ENCODE data around the gene ICE1. TPM values are rescaled to one million over a fixed set of nuclear protein-coding genes. Genes with fewer than 3 reads are reported as not detected.

Gene ICE1
- total RNA-seq, 1 donor from 2014 or later, result 56.5 TPM

- no peaks in the 10 kb centered on the region for H3K4me1 Mint-ChIP-seq (ENCODE audit: low read depth, unreplicated experiment)
- peaks cover 2% of the 10 kb centered on the region for H3K9me3 Mint-ChIP-seq (ENCODE audit: unreplicated experiment)
- no peak for DNase-seq
- H3K4me3 Mint-ChIP-seq (ENCODE audit: unreplicated experiment), result no peak overlapping the region
- no peaks in the 10 kb centered on the region for H3K27me3 Mint-ChIP-seq (ENCODE audit: unreplicated experiment)
- H3K36me3 Mint-ChIP-seq (ENCODE audit: unreplicated experiment), result no peaks in the 10 kb centered on the region
- no peak for TF ChIP-seq CTCF (IDR thresholded peaks at IDR 0.05; ENCODE audit: partially characterized antibody, unreplicated experiment)
- no peak overlapping the region for H3K27ac Mint-ChIP-seq (ENCODE audit: unreplicated experiment)
These were observed 58.1 kb downstream of the ICE1 start for GRCh38 chr5:5480481-5481111.

GRCh38 chr5:5481206-5481605 is 58.7 kb downstream of the ICE1 start:
- Mint-ChIP-seq H3K27me3 (ENCODE audit: unreplicated experiment) (no peaks in the 10 kb centered on the region), H3K27ac (ENCODE audit: unreplicated experiment) (no peak overlapping the region), H3K4me3 (ENCODE audit: unreplicated experiment) (no peak overlapping the region), H3K9me3 (ENCODE audit: unreplicated experiment) (peaks cover 2% of the 10 kb centered on the region), H3K36me3 (ENCODE audit: unreplicated experiment) (no peaks in the 10 kb centered on the region), H3K4me1 (ENCODE audit: low read depth, unreplicated experiment) (no peaks in the 10 kb centered on the region)
- no peak for TF ChIP-seq CTCF (IDR thresholded peaks at IDR 0.05; ENCODE audit: partially characterized antibody, unreplicated experiment)
- DNase-seq, result no peak

- TF ChIP-seq CTCF (IDR thresholded peaks at IDR 0.05; ENCODE audit: partially characterized antibody, unreplicated experiment), result no peak
- Mint-ChIP-seq H3K36me3 (ENCODE audit: unreplicated experiment) (no peaks in the 10 kb centered on the region), H3K27me3 (ENCODE audit: unreplicated experiment) (no peaks in the 10 kb centered on the region), H3K4me1 (ENCODE audit: low read depth, unreplicated experiment) (no peaks in the 10 kb centered on the region), H3K4me3 (ENCODE audit: unreplicated experiment) (no peak overlapping the region), H3K27ac (ENCODE audit: unreplicated experiment) (no peak overlapping the region), H3K9me3 (ENCODE audit: unreplicated experiment) (peaks cover 2% of the 10 kb centered on the region)
- no peak for DNase-seq
These were observed 59.2 kb downstream of the ICE1 start for GRCh38 chr5:5481633-5482032.

- DNase-seq, result no peak
- Mint-ChIP-seq H3K4me3 (ENCODE audit: unreplicated experiment) (no peak overlapping the region), H3K27me3 (ENCODE audit: unreplicated experiment) (no peaks in the 10 kb centered on the region), H3K27ac (ENCODE audit: unreplicated experiment) (no peak overlapping the region), H3K4me1 (ENCODE audit: low read depth, unreplicated experiment) (no peaks in the 10 kb centered on the region), H3K36me3 (ENCODE audit: unreplicated experiment) (no peaks in the 10 kb centered on the region), H3K9me3 (ENCODE audit: unreplicated experiment) (peaks cover 2% of the 10 kb centered on the region)
- TF ChIP-seq CTCF (IDR thresholded peaks at IDR 0.05; ENCODE audit: partially characterized antibody, unreplicated experiment), result no peak
These were observed 60.9 kb downstream of the ICE1 start for GRCh38 chr5:5483350-5483749.

- Mint-ChIP-seq H3K27me3 (ENCODE audit: unreplicated experiment) (no peaks in the 10 kb centered on the region), H3K9me3 (ENCODE audit: unreplicated experiment) (peaks cover 1% of the 10 kb centered on the region), H3K36me3 (ENCODE audit: unreplicated experiment) (no peaks in the 10 kb centered on the region), H3K4me3 (ENCODE audit: unreplicated experiment) (no peak overlapping the region), H3K27ac (ENCODE audit: unreplicated experiment) (no peak overlapping the region), H3K4me1 (ENCODE audit: low read depth, unreplicated experiment) (no peaks in the 10 kb centered on the region)
- no peak for DNase-seq
- TF ChIP-seq CTCF (IDR thresholded peaks at IDR 0.05; ENCODE audit: partially characterized antibody, unreplicated experiment), result no peak
These were observed 61.6 kb downstream of the ICE1 start for GRCh38 chr5:5483880-5484598.

All from glutamatergic neuron (in vitro differentiated cells).